ENCODE measurements around the gene BCAS1.

BCAS1 gene

GRCh38 chr20:54074511-54074910 is 4.1 kb upstream of the BCAS1 start:
- no peak for DNase-seq

- DNase-seq = no peak
These were observed 2.9 kb upstream of the BCAS1 start for GRCh38 chr20:54073288-54073687.

- no peak for DNase-seq
These were observed 858 bp downstream of the BCAS1 start for GRCh38 chr20:54069501-54069971.

GRCh38 chr20:54068966-54069365 is 1.4 kb downstream of the BCAS1 start:
- DNase-seq = no peak

- DNase-seq = no peak
These were observed 1.9 kb downstream of the BCAS1 start for GRCh38 chr20:54068495-54068894.

GRCh38 chr20:54067606-54068174 is 2.7 kb downstream of the BCAS1 start:
- no peak for DNase-seq

- no peak for DNase-seq
These were observed 4.8 kb downstream of the BCAS1 start for GRCh38 chr20:54065601-54066038.

- no peak for DNase-seq
These were observed 5.5 kb downstream of the BCAS1 start for GRCh38 chr20:54064939-54065338.

- DNase-seq = no peak
These were observed 6.3 kb downstream of the BCAS1 start for GRCh38 chr20:54063992-54064676.

- DNase-seq = no peak
These were observed 6.8 kb downstream of the BCAS1 start for GRCh38 chr20:54063580-54063979.

- no peak for DNase-seq
These were observed 7.5 kb downstream of the BCAS1 start for GRCh38 chr20:54062812-54063280.

GRCh38 chr20:54061101-54061881 is 9.1 kb downstream of the BCAS1 start:
- DNase-seq = no peak

- DNase-seq = no peak
These were observed 10.6 kb downstream of the BCAS1 start for GRCh38 chr20:54059691-54060364.

GRCh38 chr20:54058420-54059139 is 11.8 kb downstream of the BCAS1 start:
- DNase-seq = no peak

GRCh38 chr20:54056762-54057639 is 13.4 kb downstream of the BCAS1 start:
- DNase-seq = no peak

GRCh38 chr20:54054516-54054915 is 15.9 kb downstream of the BCAS1 start:
- DNase-seq = no peak

- no peak for DNase-seq
These were observed 19.3 kb downstream of the BCAS1 start for GRCh38 chr20:54051068-54051467.

GRCh38 chr20:54048891-54049545 is 21.4 kb downstream of the BCAS1 start:
- no peak for DNase-seq

- DNase-seq = no peak
These were observed 21.9 kb downstream of the BCAS1 start for GRCh38 chr20:54048481-54048880.

GRCh38 chr20:54047720-54048119 is 22.7 kb downstream of the BCAS1 start:
- no peak for DNase-seq

GRCh38 chr20:54047048-54047447 is 23.3 kb downstream of the BCAS1 start:
- DNase-seq = no peak
